KOPT-K1 (cell line): ENCODE measurements around the gene ZNF385D.

Experiments used
- H3K27ac ChIP-seq: fragments of 200-600 bp; sonication (generic); 2 replicates; pipeline ENCODE4 v1.5.1; 2016; ENCODE audit warnings: antibody characterized with exemption, mild to moderate bottlenecking, low read depth, low read length; ENCODE audit not compliant: poor library complexity, severe bottlenecking
- H3K36me3 ChIP-seq: fragments of 200-600 bp; sonication (generic); 2 replicates; pipeline ENCODE4 v1.5.1; 2017; ENCODE audit warnings: antibody characterized with exemption, mild to moderate bottlenecking, low read length, moderate library complexity; ENCODE audit not compliant: insufficient read depth
- H3K9me3 ChIP-seq: fragments of 200-600 bp; sonication (generic); 2 replicates; pipeline ENCODE4 v1.5.1; 2017; ENCODE audit warnings: antibody characterized with exemption, low read length, mild to moderate bottlenecking; ENCODE audit not compliant: insufficient read depth, poor library complexity, severe bottlenecking

The ZNF385D gene, protein sequence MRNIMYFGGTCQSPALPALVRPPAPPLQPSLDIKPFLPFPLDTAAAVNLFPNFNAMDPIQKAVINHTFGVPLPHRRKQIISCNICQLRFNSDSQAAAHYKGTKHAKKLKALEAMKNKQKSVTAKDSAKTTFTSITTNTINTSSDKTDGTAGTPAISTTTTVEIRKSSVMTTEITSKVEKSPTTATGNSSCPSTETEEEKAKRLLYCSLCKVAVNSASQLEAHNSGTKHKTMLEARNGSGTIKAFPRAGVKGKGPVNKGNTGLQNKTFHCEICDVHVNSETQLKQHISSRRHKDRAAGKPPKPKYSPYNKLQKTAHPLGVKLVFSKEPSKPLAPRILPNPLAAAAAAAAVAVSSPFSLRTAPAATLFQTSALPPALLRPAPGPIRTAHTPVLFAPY

GRCh38 chr3:21750831-21751391 lies at the start of gene ZNF385D:
Gene ZNF385D, minus strand, starts transcription at chr3:21751210. Its CDS starts 294 bp downstream, at chr3:21750916.
- no peaks in the 10 kb centered on the region for H3K36me3 ChIP-seq
- H3K27ac ChIP-seq, result no peak within 1 kb of the TSS
- H3K9me3 ChIP-seq, result no peaks in the 10 kb centered on the region

DNA sequence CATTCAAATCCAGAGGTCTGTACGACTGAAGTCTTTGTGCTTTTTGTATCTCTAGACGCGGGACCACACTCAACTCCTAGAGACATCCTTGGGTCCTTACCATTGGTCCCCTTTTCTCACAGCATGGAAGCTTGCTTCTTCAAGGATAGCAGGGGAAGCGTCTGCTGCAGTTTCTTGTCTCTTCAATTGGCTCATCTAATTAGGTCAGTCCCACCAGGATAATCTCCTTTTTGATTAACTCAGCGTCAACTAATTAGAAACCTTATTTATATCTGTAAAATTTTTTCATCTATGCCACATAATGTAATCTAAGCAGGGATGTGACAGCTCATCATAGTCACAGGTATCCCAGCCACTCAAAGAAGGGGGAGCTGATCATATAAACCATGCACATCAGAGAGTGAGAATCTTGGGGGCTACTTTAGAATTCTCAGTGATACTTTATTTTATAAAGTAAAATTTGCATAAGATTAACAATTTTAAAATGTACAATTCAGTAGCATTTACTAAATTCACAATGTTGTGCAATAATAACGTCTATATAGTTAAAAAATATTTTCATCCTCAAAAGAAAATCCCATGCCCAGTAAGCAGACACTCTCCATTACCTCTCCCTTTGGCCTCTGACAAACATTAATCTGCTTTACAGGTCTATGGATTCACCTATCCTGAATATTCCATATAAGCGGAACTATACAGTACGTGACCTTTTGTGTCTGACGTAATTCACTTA lies 47.5 kb upstream of the ZNF385D start:
- no peak overlapping the region for H3K27ac ChIP-seq
- no peaks in the 10 kb centered on the region for H3K9me3 ChIP-seq
- no peaks in the 10 kb centered on the region for H3K36me3 ChIP-seq

DNA sequence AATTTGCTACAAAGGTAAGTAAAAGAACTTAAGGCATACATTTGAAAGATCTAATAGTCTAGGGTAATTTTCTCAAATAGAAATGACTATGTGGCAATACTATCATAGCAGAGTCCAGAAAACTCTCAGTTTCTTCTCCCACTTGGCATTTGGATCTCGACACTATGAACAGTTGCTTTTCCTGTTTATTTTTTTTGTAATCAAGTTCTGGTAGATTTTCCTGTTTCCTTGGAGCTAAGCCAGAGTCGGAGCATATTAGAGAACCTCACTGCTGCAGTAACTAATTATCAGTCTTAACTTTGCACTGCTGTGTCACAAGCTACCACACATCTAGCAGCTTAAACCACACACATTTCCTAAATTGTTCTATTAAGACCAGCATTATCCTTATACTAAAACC lies 44.9 kb upstream of the ZNF385D start:
- no peaks in the 10 kb centered on the region for H3K9me3 ChIP-seq
- H3K27ac ChIP-seq, result no peak overlapping the region
- no peaks in the 10 kb centered on the region for H3K36me3 ChIP-seq

- H3K27ac ChIP-seq, result no peak overlapping the region
- no peaks in the 10 kb centered on the region for H3K36me3 ChIP-seq
- H3K9me3 ChIP-seq, result no peaks in the 10 kb centered on the region
These were observed 44.3 kb upstream of the ZNF385D start for GRCh38 chr3:21795152-21795837.

- no peaks in the 10 kb centered on the region for H3K9me3 ChIP-seq
- no peaks in the 10 kb centered on the region for H3K36me3 ChIP-seq
- H3K27ac ChIP-seq, result no peak overlapping the region
These were observed 43.3 kb upstream of the ZNF385D start for GRCh38 chr3:21794291-21794690.

DNA sequence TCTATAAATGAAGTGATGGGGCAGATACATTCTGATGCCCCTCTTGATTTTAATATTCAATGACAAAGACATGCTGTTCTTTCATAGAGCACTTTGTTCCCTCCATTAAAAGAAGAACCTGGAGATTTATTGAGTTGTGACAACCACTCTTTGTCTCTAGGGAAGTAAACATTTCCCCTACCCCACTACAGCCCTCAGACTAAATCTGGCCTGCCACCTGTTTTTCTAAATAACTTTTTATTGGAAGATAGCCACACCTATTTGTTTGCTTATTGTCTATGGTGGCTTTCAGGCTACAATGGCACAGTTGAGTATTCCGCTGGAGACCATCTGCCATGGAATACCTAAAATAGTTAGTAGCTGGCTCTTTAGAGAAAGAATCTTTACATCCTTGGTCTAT lies 41.2 kb upstream of the ZNF385D start:
- no peak overlapping the region for H3K27ac ChIP-seq
- no peaks in the 10 kb centered on the region for H3K9me3 ChIP-seq
- no peaks in the 10 kb centered on the region for H3K36me3 ChIP-seq

DNA sequence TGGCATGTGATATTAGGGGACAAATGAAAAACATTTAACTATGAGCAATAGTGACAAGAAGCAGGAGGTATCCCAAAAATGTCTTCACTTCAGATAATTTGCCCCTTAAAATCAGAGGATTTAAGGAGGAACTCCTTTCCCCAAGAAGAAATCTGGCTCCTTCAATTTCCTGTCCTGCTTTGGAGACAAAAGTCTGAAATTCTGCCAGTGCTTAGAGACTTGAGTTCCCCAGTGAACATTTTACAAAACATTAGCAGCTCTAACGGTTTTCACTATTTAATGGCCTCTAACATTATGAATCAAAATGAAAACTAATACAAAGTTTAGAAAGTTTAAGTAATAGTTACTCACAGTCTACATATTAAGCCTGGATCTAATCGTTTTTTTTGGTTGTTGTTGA lies 40.3 kb upstream of the ZNF385D start:
- Histone ChIP-seq H3K27ac (no peak overlapping the region), H3K36me3 (no peaks in the 10 kb centered on the region), H3K9me3 (no peaks in the 10 kb centered on the region)

DNA sequence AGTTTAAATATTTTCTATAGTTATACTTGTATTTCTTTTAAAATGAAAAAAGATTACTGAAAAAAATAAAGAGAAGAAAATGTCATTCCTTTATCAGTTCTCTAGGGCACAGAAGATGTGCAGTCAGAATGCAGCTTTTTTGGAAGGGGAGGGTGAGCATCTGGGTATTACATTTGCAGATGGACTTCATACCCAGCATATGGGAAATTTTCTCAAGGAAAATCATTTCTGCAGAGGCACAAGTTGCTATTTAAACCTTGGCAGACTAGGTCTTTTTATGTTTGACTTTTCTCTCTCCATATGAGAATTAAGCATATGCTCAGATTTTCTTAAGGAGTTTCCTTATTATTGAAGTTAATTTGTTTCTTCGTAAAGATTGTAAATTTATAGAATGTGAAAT lies 39.5 kb upstream of the ZNF385D start:
- Histone ChIP-seq H3K36me3 (no peaks in the 10 kb centered on the region), H3K27ac (no peak overlapping the region), H3K9me3 (no peaks in the 10 kb centered on the region)

DNA sequence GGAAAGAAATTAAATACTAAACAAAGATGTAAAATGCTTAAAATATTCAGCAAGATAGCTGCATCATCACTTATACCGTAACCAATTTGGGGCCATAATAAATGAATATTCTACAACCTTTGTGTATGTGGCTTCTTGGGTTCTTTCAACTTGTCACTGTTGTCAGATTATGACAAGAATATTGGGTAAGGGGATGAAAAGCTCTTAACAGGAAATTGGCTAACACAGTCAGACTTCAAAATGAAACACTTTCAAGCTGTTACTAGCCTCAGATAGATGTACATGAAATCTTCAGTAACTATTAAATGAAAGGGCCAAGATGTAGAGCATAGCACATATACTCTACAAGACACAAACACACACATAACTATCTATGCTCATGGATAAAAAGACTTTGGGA lies 38.7 kb upstream of the ZNF385D start:
- Histone ChIP-seq H3K36me3 (no peaks in the 10 kb centered on the region), H3K27ac (no peak overlapping the region), H3K9me3 (no peaks in the 10 kb centered on the region)

DNA sequence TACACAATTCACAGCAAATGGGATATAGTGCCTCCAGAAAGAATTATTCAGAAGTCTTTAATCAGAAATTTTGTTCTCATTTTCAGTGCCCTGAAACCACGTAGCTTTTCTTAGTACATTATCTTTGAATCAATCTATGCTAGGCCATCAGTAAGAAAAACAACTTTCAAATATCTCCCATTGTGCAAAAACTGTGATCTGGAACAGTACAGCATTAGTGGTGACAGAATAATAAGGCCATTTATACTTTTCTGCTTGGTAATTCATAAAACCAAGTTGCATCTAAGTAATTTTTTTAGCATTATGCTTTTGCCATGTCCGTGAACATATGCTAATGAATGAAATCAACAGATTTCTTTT lies 35.4 kb upstream of the ZNF385D start:
- H3K27ac ChIP-seq, result no peak overlapping the region
- H3K9me3 ChIP-seq, result no peaks in the 10 kb centered on the region
- H3K36me3 ChIP-seq, result no peaks in the 10 kb centered on the region

DNA sequence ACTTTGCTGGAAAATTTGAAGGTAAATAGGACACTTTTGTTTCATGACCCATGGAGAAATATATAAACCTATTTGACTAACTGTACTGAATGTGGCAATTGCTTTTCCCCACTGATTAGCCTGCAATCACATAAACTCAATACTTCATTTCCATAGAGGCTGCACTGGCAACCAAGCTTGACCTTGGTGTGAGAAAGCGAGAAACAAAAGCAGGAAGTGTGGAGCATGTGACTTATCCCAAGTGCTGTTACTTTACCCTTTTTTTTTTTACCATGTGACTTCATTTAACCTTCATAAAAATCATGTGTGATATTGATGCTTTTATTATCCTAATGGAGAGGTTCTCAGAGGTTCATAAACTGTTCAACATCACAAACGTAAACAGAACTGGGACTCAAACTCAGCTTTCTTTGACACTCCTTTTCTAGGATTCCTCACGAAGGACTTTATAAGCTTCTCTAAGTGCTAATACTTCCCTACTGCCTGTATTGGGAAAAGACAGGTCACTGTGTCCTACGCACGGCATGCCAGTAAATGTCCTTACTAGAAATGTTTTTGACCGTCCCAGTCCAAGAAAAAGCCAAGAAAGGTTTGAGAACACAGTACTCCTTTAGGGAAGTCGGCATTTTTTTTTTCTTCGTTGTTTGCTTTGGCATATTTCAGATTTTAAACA lies 34.9 kb upstream of the ZNF385D start:
- H3K36me3 ChIP-seq, result no peaks in the 10 kb centered on the region

DNA sequence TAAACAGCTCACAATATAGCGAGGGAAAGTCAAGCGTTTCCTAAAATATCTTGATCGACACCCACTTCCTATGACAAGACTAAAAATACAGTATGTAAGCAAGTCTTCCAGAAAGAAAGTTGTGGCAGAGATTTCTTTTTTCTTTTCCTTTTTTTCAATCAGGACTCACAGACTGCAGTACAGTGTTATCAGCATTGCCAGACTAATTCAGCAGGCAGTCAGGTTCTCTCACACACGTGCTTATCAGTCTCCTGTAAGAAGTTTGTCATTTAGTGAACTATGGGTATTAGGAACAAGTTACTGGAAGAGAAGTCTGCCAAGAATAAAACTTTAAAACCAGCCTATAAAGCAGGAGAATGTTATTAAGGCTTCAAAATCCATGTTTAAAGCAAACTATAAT lies 32.8 kb upstream of the ZNF385D start:
- Histone ChIP-seq H3K27ac (no peak overlapping the region), H3K36me3 (no peaks in the 10 kb centered on the region), H3K9me3 (no peaks in the 10 kb centered on the region)

More for the DNA sequence above, 34.9 kb upstream of the ZNF385D start:
- Histone ChIP-seq H3K9me3 (no peaks in the 10 kb centered on the region), H3K27ac (no peak overlapping the region)

DNA sequence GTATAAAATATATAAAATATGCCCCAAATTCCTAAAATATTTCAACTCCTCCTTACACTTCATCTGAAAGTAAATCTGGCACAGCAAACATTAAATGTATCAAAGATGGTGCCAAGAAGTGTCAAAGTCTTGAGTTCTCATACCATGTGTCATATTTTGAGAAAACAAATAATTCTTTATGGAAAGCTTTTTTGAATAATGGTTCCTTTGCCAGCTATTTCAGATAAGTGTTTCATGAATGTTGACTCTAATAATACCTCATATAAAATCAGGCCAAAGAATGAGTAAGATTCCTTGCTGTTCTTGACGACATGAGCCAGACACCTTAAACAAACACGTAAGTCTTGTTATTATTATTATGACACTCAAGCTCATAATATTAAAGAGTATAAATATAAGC lies 30.3 kb upstream of the ZNF385D start:
- H3K9me3 ChIP-seq, result no peaks in the 10 kb centered on the region
- H3K27ac ChIP-seq, result no peak overlapping the region
- H3K36me3 ChIP-seq, result no peaks in the 10 kb centered on the region

- Histone ChIP-seq H3K27ac (no peak overlapping the region), H3K36me3 (no peaks in the 10 kb centered on the region), H3K9me3 (no peaks in the 10 kb centered on the region)
These were observed 28.9 kb upstream of the ZNF385D start for GRCh38 chr3:21779909-21780308.

- Histone ChIP-seq H3K9me3 (no peaks in the 10 kb centered on the region), H3K27ac (no peak overlapping the region), H3K36me3 (no peaks in the 10 kb centered on the region)
These were observed 27.7 kb upstream of the ZNF385D start for GRCh38 chr3:21778715-21779114.
